TTC549 (cell line): ENCODE results near the gene KIF4A.

Experiments used
- FAIRE-seq: peaks from 2 replicates; lab custom pipeline; 2012; peaks lifted over from hg19 to GRCh38; lab: Jason Lieb, UNC

KIF4A gene

GRCh38 chrX:70402721-70403120 lies 112.8 kb downstream of the KIF4A start:
- FAIRE-seq: no peak

- FAIRE-seq: no peak
Observed at GRCh38 chrX:70405003-70405402, 115.1 kb downstream of the KIF4A start.

- FAIRE-seq: no peak
Observed at GRCh38 chrX:70410921-70411320, 121.0 kb downstream of the KIF4A start.

GRCh38 chrX:70411475-70411874 lies 121.6 kb downstream of the KIF4A start:
- FAIRE-seq: no peak

GRCh38 chrX:70421618-70422017 lies 131.7 kb downstream of the KIF4A start:
- FAIRE-seq: no peak

GRCh38 chrX:70422851-70423341 lies 133.0 kb downstream of the KIF4A start, which contains the start of gene GDPD2:
Gene GDPD2 (plus strand): TSS chrX:70423314. CDS start chrX:70424985, 1,671 bp downstream.
- no peak for FAIRE-seq

GRCh38 chrX:70423936-70424675 lies 134.2 kb downstream of the KIF4A start:
- no peak for FAIRE-seq

GRCh38 chrX:70424801-70425200 lies 134.9 kb downstream of the KIF4A start:
- no peak for FAIRE-seq

- no peak for FAIRE-seq
Observed at GRCh38 chrX:70426286-70427278, 136.7 kb downstream of the KIF4A start.

- no peak for FAIRE-seq
Observed at GRCh38 chrX:70427365-70427764, 137.5 kb downstream of the KIF4A start.

GRCh38 chrX:70429759-70430158 lies 139.9 kb downstream of the KIF4A start:
- no peak for FAIRE-seq

- no peak for FAIRE-seq
Observed at GRCh38 chrX:70432936-70433847, 143.3 kb downstream of the KIF4A start.

- no peak for FAIRE-seq
Observed at GRCh38 chrX:70433848-70434351, 144.0 kb downstream of the KIF4A start.

- FAIRE-seq: no peak
Observed at GRCh38 chrX:70434352-70434866, 144.5 kb downstream of the KIF4A start.

- FAIRE-seq: no peak
Observed at GRCh38 chrX:70434914-70435586, 145.1 kb downstream of the KIF4A start.

GRCh38 chrX:70436343-70436742 lies 146.4 kb downstream of the KIF4A start:
- no peak for FAIRE-seq

- FAIRE-seq: no peak
Observed at GRCh38 chrX:70437011-70437410, 147.1 kb downstream of the KIF4A start.

- FAIRE-seq: no peak
Observed at GRCh38 chrX:70437921-70438665, 148.2 kb downstream of the KIF4A start.

GRCh38 chrX:70439016-70439415 lies 149.1 kb downstream of the KIF4A start:
- FAIRE-seq: no peak

GRCh38 chrX:70442224-70442623 lies 152.3 kb downstream of the KIF4A start:
- FAIRE-seq: no peak
